WTC11 (cell line): ENCODE data around the gene AHR. TPM values are rescaled to one million over a fixed set of nuclear protein-coding genes. Genes with fewer than 3 reads are reported as not detected.

Experiments
- ATAC-seq: fragments of 200-7000 bp; cut with Tn5 transposase; 2 replicates; pipeline ENCODE4 v1.10.0; 2021; ENCODE audit warnings: mild to moderate bottlenecking, moderate library complexity
- CTCF ChIA-PET: fragments of 300-600 bp; sonication (Branson Sonifier 250); formaldehyde crosslinking; loops from one replicate; lab custom pipeline; 2021; ENCODE audit warnings: antibody characterized with exemption; lab: Charles Lee
- POLR2A ChIA-PET: fragments of 350-600 bp; sonication (Branson Sonifier 250); formaldehyde crosslinking; loops from one replicate; lab custom pipeline; 2021; ENCODE audit warnings: antibody characterized with exemption; lab: Charles Lee
- DNase-seq: peaks from one replicate; pipeline ENCODE4 v3.0.0; 2021; ENCODE audit warnings: low spot score
- H3K27ac Mint-ChIP-seq: 2 replicates; pipeline ENCODE4 v1.8.0; 2021; ENCODE audit warnings: mixed read lengths
- H3K27me3 Mint-ChIP-seq: 2 replicates; pipeline ENCODE4 v1.8.0; 2021; ENCODE audit warnings: low read depth, mild to moderate bottlenecking, moderate library complexity, mixed read lengths
- H3K36me3 Mint-ChIP-seq: 2 replicates; pipeline ENCODE4 v1.8.0; 2021; ENCODE audit warnings: mixed read lengths
- H3K4me1 Mint-ChIP-seq: 2 replicates; pipeline ENCODE4 v1.8.0; 2022; ENCODE audit warnings: mixed read lengths
- H3K4me3 Mint-ChIP-seq: 2 replicates; pipeline ENCODE4 v1.8.0; 2021; ENCODE audit warnings: mild to moderate bottlenecking, moderate library complexity, mixed read lengths
- H3K9me3 Mint-ChIP-seq: 2 replicates; pipeline ENCODE4 v1.8.0; 2021; ENCODE audit warnings: mixed read lengths
- ARID4B ChIP-seq: sonication (generic); formaldehyde crosslinking; IDR thresholded peaks from 2 replicates; pipeline ENCODE4 v1.8.0; 2023; ENCODE audit warnings: missing genetic modification reagents, mild to moderate bottlenecking, borderline replicate concordance
- CREM ChIP-seq: sonication (generic); formaldehyde crosslinking; IDR thresholded peaks from 2 replicates; pipeline ENCODE4 v1.8.1; 2022; ENCODE audit warnings: mild to moderate bottlenecking, missing genetic modification reagents, moderate library complexity
- E2F4 ChIP-seq: sonication (generic); formaldehyde crosslinking; IDR thresholded peaks from 2 replicates; pipeline ENCODE4 v1.8.1; 2022; ENCODE audit warnings: low read depth, mild to moderate bottlenecking, moderate library complexity, missing genetic modification reagents, borderline replicate concordance
- EMX1 ChIP-seq: fragments of 250-450 bp; sonication (Bioruptor Pico); IDR thresholded peaks from 2 replicates; pipeline ENCODE4 v1.8.0; 2021; ENCODE audit warnings: mild to moderate bottlenecking
- GABPB1 ChIP-seq: sonication (generic); formaldehyde crosslinking; IDR thresholded peaks from 2 replicates; pipeline ENCODE4 v1.8.1; 2023; ENCODE audit warnings: mild to moderate bottlenecking, missing genetic modification reagents
- GTF2I ChIP-seq: fragments of 250-450 bp; sonication (Bioruptor Pico); conservative IDR thresholded peaks from 2 replicates; pipeline ENCODE4 v1.4.0; 2021; ENCODE audit warnings: mild to moderate bottlenecking
- IRF1 ChIP-seq: sonication (generic); formaldehyde crosslinking; IDR thresholded peaks from 2 replicates; pipeline ENCODE4 v1.8.0; 2023; ENCODE audit warnings: missing genetic modification reagents
- NR1H2 ChIP-seq: sonication (generic); formaldehyde crosslinking; IDR thresholded peaks from 2 replicates; pipeline ENCODE4 v1.9.0; 2021; ENCODE audit warnings: mild to moderate bottlenecking, moderate library complexity, missing genetic modification reagents
- TEAD1 ChIP-seq: sonication (generic); formaldehyde crosslinking; IDR thresholded peaks from 2 replicates; pipeline ENCODE4 v1.8.0; 2022; ENCODE audit warnings: mild to moderate bottlenecking, missing genetic modification reagents
- ZNF121 ChIP-seq: sonication (generic); formaldehyde crosslinking; IDR thresholded peaks from 2 replicates; pipeline ENCODE4 v1.8.0; 2023; ENCODE audit warnings: missing genetic modification reagents
- ZNF532 ChIP-seq: fragments of 250-450 bp; sonication (Bioruptor Pico); IDR thresholded peaks from 2 replicates; pipeline ENCODE4 v1.9.0; 2021; ENCODE audit warnings: mild to moderate bottlenecking, borderline replicate concordance
- total RNA-seq: library from RNA; stranded (reverse); gene quantifications from 3 replicates; pipeline ENCODE4 v1.2.3, GENCODE V29; 2021

AHR gene
- total RNA-seq, 1 experiment from 2014 or later, result 5.8 TPM

- Mint-ChIP-seq H3K9me3 (no peaks in the 10 kb centered on the region), H3K36me3 (no peaks in the 10 kb centered on the region), H3K4me1 (peaks cover 28% of the 10 kb centered on the region), H3K4me3 (no peak overlapping the region), H3K27me3 (no peaks in the 10 kb centered on the region), H3K27ac (no peak overlapping the region)
- CTCF ChIA-PET, result no interaction called here
- no peak for TF ChIP-seq ZNF121 (CRISPR knock-in tag)
- DNase-seq (no peak), ATAC-seq (no peak)
- POLR2A ChIA-PET, result no interaction called here
These were observed 7.1 kb downstream of the AHR start for GRCh38 chr7:17305387-17306171.

- no peaks in the 10 kb centered on the region for H3K9me3 Mint-ChIP-seq
- ATAC-seq, result no peak
- CTCF ChIA-PET, result no interaction called here
- H3K4me3 Mint-ChIP-seq, result no peak overlapping the region
- no peak for DNase-seq
- no peaks in the 10 kb centered on the region for H3K27me3 Mint-ChIP-seq
- H3K36me3 Mint-ChIP-seq, result no peaks in the 10 kb centered on the region
- H3K4me1 Mint-ChIP-seq, result peaks cover 40% of the 10 kb centered on the region
- no peak for TF ChIP-seq EMX1 (CRISPR knock-in tag)
- no peak for TF ChIP-seq ZNF532 (CRISPR knock-in tag)
- no peak for TF ChIP-seq TEAD1
- TF ChIP-seq CREM (CRISPR knock-in tag), result no peak
- TF ChIP-seq E2F4, result no peak
- POLR2A ChIA-PET, result no interaction called here
- H3K27ac Mint-ChIP-seq, result no peak overlapping the region
These were observed 8.5 kb downstream of the AHR start for GRCh38 chr7:17307000-17307399.

GRCh38 chr7:17307558-17307957 lies 9.1 kb downstream of the AHR start:
- no peak for DNase-seq
- no peaks in the 10 kb centered on the region for H3K9me3 Mint-ChIP-seq
- H3K27ac Mint-ChIP-seq, result no peak overlapping the region
- H3K4me3 Mint-ChIP-seq, result no peak overlapping the region
- H3K36me3 Mint-ChIP-seq, result no peaks in the 10 kb centered on the region
- ChIA-PET CTCF (no interaction called here), POLR2A (interaction anchor here (0.7 to 0.8 kb wide), 2 partner anchors 9 to 914 kb away, joined by 3 read pairs; partner anchors contain the start of gene AHR)
- peaks cover 43% of the 10 kb centered on the region for H3K4me1 Mint-ChIP-seq
- ATAC-seq, result no peak
- no peaks in the 10 kb centered on the region for H3K27me3 Mint-ChIP-seq
- TF ChIP-seq IRF1 (no peak), NR1H2 (CRISPR knock-in tag) (no peak), GABPB1 (CRISPR knock-in tag) (no peak), ARID4B (CRISPR knock-in tag) (no peak), GTF2I (CRISPR knock-in tag) (no peak), ZNF532 (CRISPR knock-in tag) (no peak)
